ENCODE measurements around the gene CHD3. TPM values are rescaled to one million over a fixed set of nuclear protein-coding genes. Genes with fewer than 3 reads are reported as not detected.

The CHD3 gene
- total RNA-seq, 4 donors from 2014 or later, result 78.9 to 117 (median 91.4) TPM

DNA sequence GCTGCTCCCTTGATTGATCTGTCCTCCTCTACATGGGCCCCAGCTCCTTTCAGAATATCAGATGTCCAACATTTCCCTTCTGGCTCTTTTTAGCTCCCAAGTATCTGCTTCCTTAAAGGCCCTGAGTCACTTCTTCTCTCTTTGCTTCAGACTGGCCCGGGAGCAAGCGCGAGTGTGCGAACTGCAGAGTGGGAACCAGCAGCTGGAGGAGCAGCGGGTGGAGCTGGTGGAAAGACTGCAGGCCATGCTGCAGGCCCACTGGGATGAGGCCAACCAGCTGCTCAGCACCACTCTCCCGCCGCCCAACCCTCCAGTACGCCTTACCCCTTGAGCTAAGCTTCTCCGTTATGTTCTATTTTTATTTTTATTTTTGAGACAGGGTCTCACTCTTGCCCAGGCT, 55.7 kb downstream of the CHD3 start:
- Histone ChIP-seq H3K9me3 (no peaks in the 10 kb centered on the region), H3K27me3 (no peaks in the 10 kb centered on the region), H3K4me1 (no peaks in the 10 kb centered on the region), H3K27ac (no peak overlapping the region), H3K4me3 (replicated peaks in 1 of 3) (no peak overlapping the region), H3K36me3 (peaks cover 68 to 74% of the 10 kb centered on the region in 2 donors)
- 96 to 98% methylated on average over 9 of the region's 9 CpGs for WGBS, 2 donors
- TF ChIP-seq, protein P1, sequence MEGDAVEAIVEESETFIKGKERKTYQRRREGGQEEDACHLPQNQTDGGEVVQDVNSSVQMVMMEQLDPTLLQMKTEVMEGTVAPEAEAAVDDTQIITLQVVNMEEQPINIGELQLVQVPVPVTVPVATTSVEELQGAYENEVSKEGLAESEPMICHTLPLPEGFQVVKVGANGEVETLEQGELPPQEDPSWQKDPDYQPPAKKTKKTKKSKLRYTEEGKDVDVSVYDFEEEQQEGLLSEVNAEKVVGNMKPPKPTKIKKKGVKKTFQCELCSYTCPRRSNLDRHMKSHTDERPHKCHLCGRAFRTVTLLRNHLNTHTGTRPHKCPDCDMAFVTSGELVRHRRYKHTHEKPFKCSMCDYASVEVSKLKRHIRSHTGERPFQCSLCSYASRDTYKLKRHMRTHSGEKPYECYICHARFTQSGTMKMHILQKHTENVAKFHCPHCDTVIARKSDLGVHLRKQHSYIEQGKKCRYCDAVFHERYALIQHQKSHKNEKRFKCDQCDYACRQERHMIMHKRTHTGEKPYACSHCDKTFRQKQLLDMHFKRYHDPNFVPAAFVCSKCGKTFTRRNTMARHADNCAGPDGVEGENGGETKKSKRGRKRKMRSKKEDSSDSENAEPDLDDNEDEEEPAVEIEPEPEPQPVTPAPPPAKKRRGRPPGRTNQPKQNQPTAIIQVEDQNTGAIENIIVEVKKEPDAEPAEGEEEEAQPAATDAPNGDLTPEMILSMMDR (IDR thresholded peaks at IDR 0.05), result no peak
- no peak for TF ChIP-seq POLR2A (IDR thresholded peaks at IDR 0.05)
- intact Hi-C loops (cut with DNase I), result no loop called here
- no peak for DNase-seq

- H3K9me3 ChIP-seq, result no peaks in the 10 kb centered on the region
- H3K27ac ChIP-seq, result no peak overlapping the region
- H3K36me3 ChIP-seq, result peaks cover 61% of the 10 kb centered on the region in 2 donors
- no peak for DNase-seq
- no peak overlapping the region for H3K4me3 ChIP-seq (replicated peaks in 1 of 3)
- WGBS, 2 donors, result 79 to 90% methylated on average over 7 of the region's 7 CpGs
- no peaks in the 10 kb centered on the region for H3K4me1 ChIP-seq
- intact Hi-C loops (cut with DNase I), result no loop called here
- TF ChIP-seq POLR2A (IDR thresholded peaks at IDR 0.05), result no peak
- TF ChIP-seq, protein P1 (IDR thresholded peaks at IDR 0.05), result no peak
- no peaks in the 10 kb centered on the region for H3K27me3 ChIP-seq
Observed at GRCh38 chr17:7945651-7946050, 57.1 kb downstream of the CHD3 start.

DNA sequence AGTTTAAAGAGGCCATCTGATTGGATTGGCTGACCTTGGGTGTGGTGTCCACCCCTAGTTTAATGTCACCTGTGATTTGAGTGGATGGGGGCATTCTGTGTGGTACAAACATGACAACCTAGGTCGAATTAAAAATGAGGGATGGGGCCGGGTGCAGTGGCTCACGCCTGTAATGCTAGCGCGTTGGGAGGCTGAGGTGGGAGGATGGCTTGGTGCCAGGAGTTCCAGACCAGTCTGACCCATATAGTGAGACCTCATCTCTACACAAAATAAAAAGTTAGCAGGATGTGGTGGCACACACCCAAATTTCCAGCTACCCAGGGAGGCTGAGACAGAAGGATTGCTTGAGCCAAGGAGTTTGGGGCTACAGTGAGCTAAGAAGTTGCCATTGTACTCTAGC, 57.9 kb downstream of the CHD3 start:
- no peak for TF ChIP-seq POLR2A (IDR thresholded peaks at IDR 0.05)
- TF ChIP-seq, protein P1 (IDR thresholded peaks at IDR 0.05), result no peak
- H3K9me3 ChIP-seq, result no peaks in the 10 kb centered on the region
- H3K4me3 ChIP-seq (replicated peaks in 1 of 3), result no peak overlapping the region
- no peak for DNase-seq
- no peaks in the 10 kb centered on the region for H3K27me3 ChIP-seq
- H3K4me1 ChIP-seq, result no peaks in the 10 kb centered on the region
- WGBS, 2 donors, result 74 to 83% methylated on average over 5 of the region's 5 CpGs
- H3K27ac ChIP-seq, result no peak overlapping the region
- intact Hi-C loops (cut with DNase I), result no loop called here
- H3K36me3 ChIP-seq, result peaks cover 55 to 56% of the 10 kb centered on the region in 2 donors

DNA sequence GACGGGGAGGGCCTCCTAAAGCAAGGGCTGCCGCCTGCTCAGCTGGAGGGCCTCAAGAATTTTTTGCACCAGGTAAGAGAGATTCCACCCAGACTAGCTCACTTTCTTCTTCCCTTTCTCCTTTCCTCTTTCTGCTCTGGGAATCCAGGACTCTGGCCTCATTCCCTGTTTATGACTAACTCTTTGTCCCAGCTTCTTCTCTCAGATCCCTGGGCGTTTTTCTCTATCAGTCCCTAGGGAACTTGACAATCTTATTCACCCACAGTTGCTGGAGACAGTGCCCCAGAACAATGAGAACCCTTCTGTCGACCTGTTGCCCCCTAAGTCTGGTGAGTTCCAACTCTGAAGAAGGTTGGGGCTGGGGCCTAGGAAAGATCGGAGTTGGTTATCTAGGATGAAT, 59.1 kb downstream of the CHD3 start:
- no peak for DNase-seq
- no peak for TF ChIP-seq POLR2A (IDR thresholded peaks at IDR 0.05)
- TF ChIP-seq, protein P1 (IDR thresholded peaks at IDR 0.05), result no peak
- intact Hi-C loops (cut with DNase I), result no loop called here
- no peaks in the 10 kb centered on the region for H3K9me3 ChIP-seq
- no peak overlapping the region for H3K4me3 ChIP-seq (replicated peaks in 1 of 3)
- H3K4me1 ChIP-seq, result no peaks in the 10 kb centered on the region
- H3K27me3 ChIP-seq, result no peaks in the 10 kb centered on the region
- 93 to 94% methylated on average over 5 of the region's 5 CpGs for WGBS, 2 donors
- H3K36me3 ChIP-seq, result peaks cover 46 to 56% of the 10 kb centered on the region in 2 donors
- H3K27ac ChIP-seq, result no peak overlapping the region

DNA sequence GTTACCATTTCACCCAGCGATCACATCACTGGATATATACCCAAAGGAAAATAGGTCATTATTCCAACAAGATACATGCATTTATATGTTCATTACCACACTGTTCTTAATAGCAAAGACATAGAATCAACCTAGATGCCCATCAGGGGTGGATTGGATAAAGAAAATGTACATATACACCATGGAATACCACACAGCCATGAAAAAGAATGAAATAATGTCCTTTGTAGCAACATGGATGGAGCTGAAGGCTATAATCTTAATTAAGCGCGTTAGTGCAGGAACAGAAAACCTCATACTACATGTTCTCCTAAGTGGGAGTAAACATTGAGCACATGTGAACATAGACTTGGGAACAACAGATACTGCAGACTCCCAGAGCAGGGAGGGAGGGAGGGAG, 62.0 kb downstream of the CHD3 start:
- Histone ChIP-seq H3K27ac (no peak overlapping the region), H3K4me3 (replicated peaks in 1 of 3) (no peak overlapping the region), H3K27me3 (no peaks in the 10 kb centered on the region), H3K9me3 (no peaks in the 10 kb centered on the region), H3K4me1 (no peaks in the 10 kb centered on the region), H3K36me3 (peaks cover 23 to 30% of the 10 kb centered on the region in 2 donors)
- WGBS, 2 donors, result 64 to 77% methylated on average over 3 of the region's 3 CpGs
- TF ChIP-seq POLR2A (IDR thresholded peaks at IDR 0.05), result no peak
- TF ChIP-seq, protein P1 (IDR thresholded peaks at IDR 0.05), result no peak
- intact Hi-C loops (cut with DNase I), result no loop called here
- no peak for DNase-seq

Measured in thyroid gland (tissue), 4 donors.